Left forelimb (tissue), 1 donor: ENCODE results near the gene POLR2E.

Experiments used
- DNase-seq: peaks from one replicate; pipeline ENCODE4 v3.0.0-alpha.2; 2018; ENCODE audit warnings: low spot score

The POLR2E gene

GRCh38 chr19:1047696-1048147 lies 47.5 kb downstream of the POLR2E start:
- no peak for DNase-seq

- DNase-seq = no peak
These were observed 48.1 kb downstream of the POLR2E start for GRCh38 chr19:1046836-1047695.

GRCh38 chr19:1046117-1046626 lies 49.0 kb downstream of the POLR2E start:
- DNase-seq = no peak

- no peak for DNase-seq
These were observed 50.0 kb downstream of the POLR2E start for GRCh38 chr19:1045247-1045603.

GRCh38 chr19:1042689-1043511 lies 52.3 kb downstream of the POLR2E start:
- DNase-seq = no peak

- DNase-seq = no peak
These were observed 53.1 kb downstream of the POLR2E start for GRCh38 chr19:1041835-1042685.

GRCh38 chr19:1041272-1041834 lies 53.8 kb downstream of the POLR2E start:
- DNase-seq = no peak

GRCh38 chr19:1040476-1041271 lies 54.5 kb downstream of the POLR2E start:
- peak; percentile 85 for DNase-seq

GRCh38 chr19:1039646-1040475 lies 55.3 kb downstream of the POLR2E start, which contains the start of gene ABCA7:
Gene ABCA7 (plus strand): TSS chr19:1040107. CDS start chr19:1041362, 1,255 bp downstream.
- peak; percentile 92 for DNase-seq

GRCh38 chr19:1038978-1039645 lies 56.1 kb downstream of the POLR2E start:
- DNase-seq = no peak

- no peak for DNase-seq
These were observed 57.5 kb downstream of the POLR2E start for GRCh38 chr19:1037621-1038064.
